ENCODE measurements around the gene PLD2. TPM values are rescaled to one million over a fixed set of nuclear protein-coding genes. Genes with fewer than 3 reads are reported as not detected.

Gene PLD2, protein sequence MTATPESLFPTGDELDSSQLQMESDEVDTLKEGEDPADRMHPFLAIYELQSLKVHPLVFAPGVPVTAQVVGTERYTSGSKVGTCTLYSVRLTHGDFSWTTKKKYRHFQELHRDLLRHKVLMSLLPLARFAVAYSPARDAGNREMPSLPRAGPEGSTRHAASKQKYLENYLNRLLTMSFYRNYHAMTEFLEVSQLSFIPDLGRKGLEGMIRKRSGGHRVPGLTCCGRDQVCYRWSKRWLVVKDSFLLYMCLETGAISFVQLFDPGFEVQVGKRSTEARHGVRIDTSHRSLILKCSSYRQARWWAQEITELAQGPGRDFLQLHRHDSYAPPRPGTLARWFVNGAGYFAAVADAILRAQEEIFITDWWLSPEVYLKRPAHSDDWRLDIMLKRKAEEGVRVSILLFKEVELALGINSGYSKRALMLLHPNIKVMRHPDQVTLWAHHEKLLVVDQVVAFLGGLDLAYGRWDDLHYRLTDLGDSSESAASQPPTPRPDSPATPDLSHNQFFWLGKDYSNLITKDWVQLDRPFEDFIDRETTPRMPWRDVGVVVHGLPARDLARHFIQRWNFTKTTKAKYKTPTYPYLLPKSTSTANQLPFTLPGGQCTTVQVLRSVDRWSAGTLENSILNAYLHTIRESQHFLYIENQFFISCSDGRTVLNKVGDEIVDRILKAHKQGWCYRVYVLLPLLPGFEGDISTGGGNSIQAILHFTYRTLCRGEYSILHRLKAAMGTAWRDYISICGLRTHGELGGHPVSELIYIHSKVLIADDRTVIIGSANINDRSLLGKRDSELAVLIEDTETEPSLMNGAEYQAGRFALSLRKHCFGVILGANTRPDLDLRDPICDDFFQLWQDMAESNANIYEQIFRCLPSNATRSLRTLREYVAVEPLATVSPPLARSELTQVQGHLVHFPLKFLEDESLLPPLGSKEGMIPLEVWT
- 10 to 100 TPM; 17.4 to 17.6 TPM for total RNA-seq

GRCh38 chr17:4806777-4807604 is at the start of gene PLD2:
Gene PLD2, plus strand, starts transcription at chr17:4807152. Its CDS starts 621 bp downstream, at chr17:4807773.
- CTCF ChIA-PET: interaction anchor here (1.5 to 2.8 kb wide), 2 partner anchors 17 to 19 kb away, joined by 3 to 10 read pairs; partner anchors contain the start of gene GLTPD2
- Mint-ChIP-seq H3K27ac (peak within 1 kb of the TSS; percentile 36), H3K27me3 (ENCODE audit: low read depth) (no peaks in the 10 kb centered on the region), H3K9me3 (no peaks in the 10 kb centered on the region), H3K4me3 (peak within 1 kb of the TSS; percentile 75), H3K36me3 (ENCODE audit: low read depth) (peaks cover 3% of the 10 kb centered on the region), H3K4me1 (ENCODE audit: low read depth) (peaks cover 10% of the 10 kb centered on the region)
- DNase-seq: peak; percentile 91
- intact Hi-C loops (cut with micrococcal nuclease): loop anchor here (1.0 kb wide), 3 partner anchors 17 to 97 kb away; partner anchors contain the start of genes ARRB2 and MINK1

GRCh38 chr17:4759776-4760236 is 47.1 kb upstream of the PLD2 start:
- intact Hi-C loops (cut with micrococcal nuclease): no loop called here
- Mint-ChIP-seq H3K27ac (no peak overlapping the region), H3K4me3 (no peak overlapping the region), H3K9me3 (no peaks in the 10 kb centered on the region), H3K36me3 (ENCODE audit: low read depth) (no peaks in the 10 kb centered on the region), H3K27me3 (ENCODE audit: low read depth) (peaks cover 3% of the 10 kb centered on the region), H3K4me1 (ENCODE audit: low read depth) (no peaks in the 10 kb centered on the region)
- DNase-seq: no peak
- CTCF ChIA-PET: no interaction called here

- Mint-ChIP-seq H3K36me3 (ENCODE audit: low read depth) (no peaks in the 10 kb centered on the region), H3K27ac (no peak overlapping the region), H3K27me3 (ENCODE audit: low read depth) (peaks cover 3% of the 10 kb centered on the region), H3K4me1 (ENCODE audit: low read depth) (no peaks in the 10 kb centered on the region), H3K9me3 (no peaks in the 10 kb centered on the region), H3K4me3 (no peak overlapping the region)
- DNase-seq: no peak
- intact Hi-C loops (cut with micrococcal nuclease): no loop called here
- CTCF ChIA-PET: no interaction called here
These were observed 42.4 kb upstream of the PLD2 start for GRCh38 chr17:4764595-4764994.

DNA sequence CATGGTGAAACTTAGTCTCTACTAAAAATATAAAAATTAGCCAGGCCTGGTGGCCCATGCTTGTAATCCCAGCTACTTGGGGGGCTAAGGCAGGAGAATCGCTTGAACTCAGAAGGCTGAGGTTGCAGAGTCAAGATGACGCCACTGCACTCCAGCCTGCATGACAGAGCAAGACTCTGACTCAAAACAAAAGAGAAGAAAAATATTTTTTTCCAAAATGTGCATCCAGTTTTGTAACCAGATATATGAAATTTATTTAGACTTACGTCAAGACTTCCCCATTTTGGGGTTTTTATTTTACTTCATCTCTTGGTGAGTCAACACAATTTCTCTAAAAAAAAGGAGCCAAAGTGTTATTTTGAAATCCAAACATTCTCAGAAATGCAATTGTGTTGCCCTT is 40.8 kb upstream of the PLD2 start:
- Mint-ChIP-seq H3K9me3 (no peaks in the 10 kb centered on the region), H3K36me3 (ENCODE audit: low read depth) (no peaks in the 10 kb centered on the region), H3K27ac (no peak overlapping the region), H3K4me1 (ENCODE audit: low read depth) (no peaks in the 10 kb centered on the region), H3K4me3 (no peak overlapping the region), H3K27me3 (ENCODE audit: low read depth) (no peaks in the 10 kb centered on the region)
- DNase-seq: no peak
- intact Hi-C loops (cut with micrococcal nuclease): no loop called here
- CTCF ChIA-PET: interaction anchor here (0.6 to 0.7 kb wide), 2 partner anchors 10 to 19 kb away, joined by 3 read pairs; no protein-coding TSS in a partner anchor

DNA sequence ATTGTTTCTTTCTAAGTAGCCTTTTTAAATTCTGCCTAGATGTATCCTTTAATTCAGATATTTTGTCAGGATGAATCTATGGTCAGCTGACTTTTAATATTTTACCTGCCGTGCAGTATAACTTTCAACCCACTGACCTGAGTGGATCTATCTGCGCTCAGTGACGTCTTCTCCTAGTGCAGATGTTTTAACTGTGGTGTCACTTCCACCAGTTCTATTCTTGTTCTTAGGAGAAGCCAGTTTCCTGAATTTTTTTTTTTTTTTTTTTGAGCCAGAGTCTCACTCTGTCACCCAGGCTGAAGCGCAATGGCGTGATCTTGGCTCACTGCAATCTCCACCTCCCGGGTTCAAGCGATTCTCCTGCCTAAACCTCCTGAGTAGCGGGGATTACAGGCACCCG is 40.2 kb upstream of the PLD2 start:
- CTCF ChIA-PET: no interaction called here
- Mint-ChIP-seq H3K27ac (no peak overlapping the region), H3K4me3 (no peak overlapping the region), H3K9me3 (no peaks in the 10 kb centered on the region), H3K4me1 (ENCODE audit: low read depth) (peaks cover 1% of the 10 kb centered on the region), H3K27me3 (ENCODE audit: low read depth) (no peaks in the 10 kb centered on the region), H3K36me3 (ENCODE audit: low read depth) (no peaks in the 10 kb centered on the region)
- DNase-seq: no peak
- intact Hi-C loops (cut with micrococcal nuclease): no loop called here

- CTCF ChIA-PET: no interaction called here
- H3K27me3 Mint-ChIP-seq (ENCODE audit: low read depth): no peaks in the 10 kb centered on the region
- H3K27ac Mint-ChIP-seq: no peak overlapping the region
- H3K36me3 Mint-ChIP-seq (ENCODE audit: low read depth): no peaks in the 10 kb centered on the region
- H3K4me1 Mint-ChIP-seq (ENCODE audit: low read depth): peaks cover 2% of the 10 kb centered on the region
- H3K4me3 Mint-ChIP-seq: no peak overlapping the region
- DNase-seq: no peak
- no peaks in the 10 kb centered on the region for H3K9me3 Mint-ChIP-seq
- intact Hi-C loops (cut with micrococcal nuclease): no loop called here
These were observed 38.7 kb upstream of the PLD2 start for GRCh38 chr17:4768298-4768697.

DNA sequence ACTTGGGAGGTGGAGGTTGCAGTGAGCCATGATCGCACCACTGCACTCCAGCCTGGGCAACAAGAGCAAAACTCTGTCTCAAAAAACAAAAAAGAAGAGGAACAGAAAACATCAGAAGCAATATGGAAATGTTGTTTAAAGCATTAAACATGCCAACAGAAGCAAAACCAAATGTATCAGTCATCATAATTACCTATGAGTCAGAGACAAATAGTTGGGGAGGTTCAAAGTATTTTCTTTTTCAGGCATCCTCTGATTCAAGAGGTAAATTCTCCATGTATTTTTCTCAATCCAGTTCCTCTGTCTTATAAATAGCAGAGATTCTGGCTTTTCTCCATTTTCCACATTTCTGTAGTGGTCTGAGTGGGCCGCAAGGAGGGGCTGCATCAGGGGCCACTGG is 37.3 kb upstream of the PLD2 start:
- CTCF ChIA-PET: interaction anchor here (1.0 kb wide), 1 partner anchor 17 kb away, joined by 4 read pairs; no protein-coding TSS in a partner anchor
- Mint-ChIP-seq H3K4me1 (ENCODE audit: low read depth) (peaks cover 2% of the 10 kb centered on the region), H3K36me3 (ENCODE audit: low read depth) (no peaks in the 10 kb centered on the region), H3K9me3 (no peaks in the 10 kb centered on the region), H3K27ac (no peak overlapping the region), H3K4me3 (no peak overlapping the region), H3K27me3 (ENCODE audit: low read depth) (no peaks in the 10 kb centered on the region)
- intact Hi-C loops (cut with micrococcal nuclease): no loop called here
- no peak for DNase-seq

- peak; percentile 21 for DNase-seq
- Mint-ChIP-seq H3K4me1 (ENCODE audit: low read depth) (peaks cover 2% of the 10 kb centered on the region), H3K9me3 (no peaks in the 10 kb centered on the region), H3K27me3 (ENCODE audit: low read depth) (no peaks in the 10 kb centered on the region), H3K36me3 (ENCODE audit: low read depth) (no peaks in the 10 kb centered on the region), H3K27ac (no peak within 1 kb of the TSS), H3K4me3 (no peak within 1 kb of the TSS)
- CTCF ChIA-PET: no interaction called here
- intact Hi-C loops (cut with micrococcal nuclease): no loop called here
These were observed 35.3 kb upstream of the PLD2 start, which contains the start of gene TM4SF5 for GRCh38 chr17:4771519-4772234. Gene TM4SF5, plus strand, starts transcription at chr17:4771886. Its CDS starts 37 bp downstream, at chr17:4771923.

DNA sequence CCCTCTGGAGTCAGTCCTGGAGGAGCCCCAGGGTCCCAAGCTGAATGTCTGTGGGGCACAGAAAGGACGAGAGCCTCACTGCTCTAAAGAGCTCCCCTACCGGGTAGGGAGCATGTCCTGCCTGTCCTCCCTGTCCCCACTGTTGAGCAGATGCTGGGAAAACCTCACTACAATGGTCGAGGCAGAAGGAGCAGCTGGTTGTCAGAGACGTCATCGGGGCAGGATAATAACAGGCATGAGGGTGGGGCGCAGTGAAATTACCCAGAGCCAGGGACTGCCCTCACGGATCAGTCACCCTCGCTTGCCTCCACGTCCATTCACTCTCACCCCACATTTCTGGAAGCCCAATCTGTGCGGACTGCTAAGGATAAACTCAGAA is 34.7 kb upstream of the PLD2 start:
- Mint-ChIP-seq H3K27me3 (ENCODE audit: low read depth) (no peaks in the 10 kb centered on the region), H3K4me3 (no peak overlapping the region), H3K4me1 (ENCODE audit: low read depth) (peaks cover 2% of the 10 kb centered on the region), H3K9me3 (no peaks in the 10 kb centered on the region), H3K36me3 (ENCODE audit: low read depth) (no peaks in the 10 kb centered on the region), H3K27ac (no peak overlapping the region)
- intact Hi-C loops (cut with micrococcal nuclease): no loop called here
- CTCF ChIA-PET: interaction anchor here (0.6 kb wide), 1 partner anchor 203 kb away, joined by 5 read pairs; no protein-coding TSS in a partner anchor
- DNase-seq: no peak

DNA sequence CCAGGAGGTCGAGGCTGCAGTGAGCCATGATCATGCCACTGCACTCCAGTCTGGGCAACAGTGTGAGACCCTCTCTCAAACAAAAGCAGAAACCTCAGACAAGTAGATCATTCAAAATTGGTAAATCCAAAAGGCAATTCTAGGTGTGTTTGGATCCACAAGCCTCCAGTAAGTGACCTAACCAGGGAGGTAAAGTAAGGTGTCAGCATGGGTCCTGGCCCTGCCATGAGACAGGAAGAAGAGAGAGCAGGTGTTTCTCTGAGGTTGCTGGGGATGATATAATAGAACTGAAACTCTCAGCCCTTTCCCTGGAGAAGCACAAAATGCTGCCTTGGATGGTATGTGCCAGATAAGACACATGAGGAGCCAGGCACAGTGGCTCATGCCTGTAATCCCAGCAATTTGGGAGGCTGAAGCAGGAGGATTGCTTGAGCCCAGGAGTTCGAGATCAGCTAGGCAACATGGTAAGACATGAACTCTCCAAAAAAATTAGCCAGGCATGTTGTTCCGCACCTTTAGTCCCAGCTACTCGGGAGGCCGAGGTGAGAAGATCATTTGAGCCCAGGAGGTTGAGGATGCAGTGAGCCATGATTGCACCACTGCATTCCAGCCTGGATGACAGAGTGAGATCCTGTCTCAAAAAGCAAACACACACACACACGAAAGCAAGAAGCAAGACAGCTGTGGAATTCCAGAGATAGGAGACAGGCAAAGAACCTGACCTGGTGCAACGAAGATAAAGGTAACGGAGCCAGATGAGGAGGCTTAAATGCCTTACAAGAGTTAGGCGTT is 28.8 kb upstream of the PLD2 start:
- Mint-ChIP-seq H3K36me3 (ENCODE audit: low read depth) (no peaks in the 10 kb centered on the region), H3K4me1 (ENCODE audit: low read depth) (no peaks in the 10 kb centered on the region), H3K27ac (no peak overlapping the region), H3K4me3 (no peak overlapping the region), H3K27me3 (ENCODE audit: low read depth) (peaks cover 23% of the 10 kb centered on the region), H3K9me3 (no peaks in the 10 kb centered on the region)
- intact Hi-C loops (cut with micrococcal nuclease): no loop called here
- CTCF ChIA-PET: interaction anchor here (1.1 kb wide), 1 partner anchor 212 kb away, joined by 3 read pairs; no protein-coding TSS in a partner anchor
- DNase-seq: no peak

Data from activated naive CD4-positive, alpha-beta T cell treated with anti-CD3 and anti-CD28 coated beads for 36 hours (primary cell).